ENCODE data around the gene NKAIN2.

NKAIN2 gene

GRCh38 chr6:124795643-124796463, 992.2 kb downstream of the NKAIN2 start:
- no peak for DNase-seq

- no peak for DNase-seq
These were observed 992.9 kb downstream of the NKAIN2 start for GRCh38 chr6:124796464-124796970.

GRCh38 chr6:124797224-124797623, 993.6 kb downstream of the NKAIN2 start:
- no peak for DNase-seq

GRCh38 chr6:124798942-124799496, 995.4 kb downstream of the NKAIN2 start:
- DNase-seq: no peak

- no peak for DNase-seq
These were observed 996.0 kb downstream of the NKAIN2 start for GRCh38 chr6:124799638-124800037.

DNA sequence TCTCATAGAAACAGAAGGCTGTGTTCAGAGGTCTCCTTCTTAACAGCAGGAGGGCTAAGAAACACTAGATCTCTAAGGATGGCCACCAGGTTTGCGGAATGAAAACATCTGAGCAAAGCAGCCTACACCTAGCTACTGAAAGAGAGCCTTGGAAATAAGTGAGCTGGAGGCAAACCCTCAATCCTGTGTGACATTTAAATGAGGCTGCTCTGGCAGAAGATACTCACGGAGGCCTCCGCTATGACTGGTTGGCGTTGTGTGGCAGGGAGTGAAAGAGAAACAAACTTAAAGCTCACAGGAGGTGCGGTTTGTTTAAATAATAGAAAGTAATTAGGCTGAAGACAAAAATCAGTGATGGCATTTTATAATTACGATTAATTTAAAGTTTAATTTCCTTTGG, 996.6 kb downstream of the NKAIN2 start:
- no peak for DNase-seq

- DNase-seq: no peak
These were observed 1008.4 kb downstream of the NKAIN2 start for GRCh38 chr6:124812067-124812466.

- no peak for DNase-seq
These were observed 1015.7 kb downstream of the NKAIN2 start for GRCh38 chr6:124819346-124819745.

DNA sequence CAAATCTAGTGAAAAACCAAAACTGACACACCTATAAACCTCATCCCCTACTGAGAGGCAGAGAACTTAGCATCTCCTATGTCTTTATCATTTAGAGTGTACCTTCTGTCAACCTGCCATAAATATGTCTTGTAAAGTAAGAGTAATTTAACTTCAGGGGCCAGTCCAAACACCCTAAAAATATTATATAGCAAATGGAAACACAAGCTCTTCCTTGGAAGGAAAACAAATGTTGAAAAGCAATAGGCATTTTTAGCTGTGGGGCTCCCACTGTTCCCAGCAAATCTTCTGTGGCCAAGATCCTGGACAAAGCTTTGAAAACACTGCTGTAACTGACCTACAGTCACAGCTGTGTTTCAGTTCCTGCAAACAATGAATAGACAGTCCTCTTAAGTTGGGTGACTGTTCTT, 1018.5 kb downstream of the NKAIN2 start:
- no peak for DNase-seq

GRCh38 chr6:124822721-124823120, 1019.1 kb downstream of the NKAIN2 start:
- no peak for DNase-seq

- DNase-seq: no peak
These were observed 1019.8 kb downstream of the NKAIN2 start for GRCh38 chr6:124823240-124824111.

DNA sequence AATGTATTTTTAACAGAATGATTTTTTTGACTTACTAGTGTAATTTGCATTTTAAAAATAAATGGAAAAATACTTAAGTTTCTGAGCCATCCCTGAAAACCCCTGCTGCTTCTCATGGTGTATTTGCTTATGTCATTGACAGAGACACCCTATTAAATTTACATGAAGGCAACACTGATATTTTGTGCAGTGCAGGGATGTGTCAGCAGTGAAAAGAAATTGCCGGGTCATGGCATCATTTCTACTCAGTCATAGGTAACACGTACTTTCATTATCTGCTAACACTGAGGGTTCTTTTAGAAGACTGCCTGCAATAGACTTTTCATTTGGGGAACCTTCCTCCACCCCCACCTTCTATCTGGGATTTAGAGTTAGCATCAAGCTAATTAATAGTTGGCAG, 1021.9 kb downstream of the NKAIN2 start:
- no peak for DNase-seq

- DNase-seq: no peak
These were observed 1026.2 kb downstream of the NKAIN2 start for GRCh38 chr6:124829822-124830221.

GRCh38 chr6:124830506-124830905, 1026.8 kb downstream of the NKAIN2 start:
- DNase-seq: no peak

DNA sequence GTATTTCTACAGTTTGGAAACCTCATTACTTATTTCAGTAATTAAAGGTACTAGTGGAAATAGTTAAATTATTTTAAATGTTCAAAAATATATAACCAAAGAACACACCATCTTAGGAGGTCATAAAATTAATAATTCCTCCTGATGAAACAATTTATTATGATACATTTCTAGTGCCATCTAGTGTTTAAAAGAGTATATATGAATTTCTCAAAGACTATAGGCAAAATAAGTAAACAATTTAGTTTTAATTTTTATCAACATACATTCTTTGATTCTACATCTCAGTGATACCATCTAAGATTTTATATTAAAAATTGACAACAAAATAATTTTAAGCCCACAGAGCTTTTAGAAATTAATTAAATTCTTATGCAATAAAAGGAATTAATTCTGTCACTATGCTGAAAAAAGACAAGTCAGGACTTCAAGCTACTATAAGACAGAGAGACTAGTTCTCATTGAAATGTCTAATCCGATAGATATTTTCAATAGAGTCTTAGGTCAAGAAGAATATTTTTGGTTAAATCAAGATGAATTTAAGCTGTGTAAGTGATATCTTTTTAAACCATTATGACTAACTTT, 1050.8 kb downstream of the NKAIN2 start:
- no peak for DNase-seq

DNA sequence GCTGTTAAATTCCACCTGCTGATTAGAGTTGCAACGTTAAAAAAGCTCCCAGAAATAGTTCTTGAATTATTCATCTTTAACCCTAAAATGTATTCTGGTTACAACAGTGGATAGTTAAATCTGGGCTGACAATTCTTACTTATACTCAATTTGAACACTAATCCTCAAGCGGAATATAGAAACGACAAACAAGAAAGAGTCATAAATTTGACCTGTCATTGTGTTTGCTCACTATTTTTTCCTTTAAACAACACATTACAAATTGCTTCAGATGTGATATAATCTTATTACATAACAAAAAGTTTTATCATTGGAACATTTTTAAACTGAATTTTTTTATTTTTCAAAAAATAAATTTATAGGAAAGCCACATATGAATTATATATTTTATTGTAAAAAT, 1054.1 kb downstream of the NKAIN2 start:
- no peak for DNase-seq

- no peak for DNase-seq
These were observed 1054.9 kb downstream of the NKAIN2 start for GRCh38 chr6:124858564-124858963.

DNA sequence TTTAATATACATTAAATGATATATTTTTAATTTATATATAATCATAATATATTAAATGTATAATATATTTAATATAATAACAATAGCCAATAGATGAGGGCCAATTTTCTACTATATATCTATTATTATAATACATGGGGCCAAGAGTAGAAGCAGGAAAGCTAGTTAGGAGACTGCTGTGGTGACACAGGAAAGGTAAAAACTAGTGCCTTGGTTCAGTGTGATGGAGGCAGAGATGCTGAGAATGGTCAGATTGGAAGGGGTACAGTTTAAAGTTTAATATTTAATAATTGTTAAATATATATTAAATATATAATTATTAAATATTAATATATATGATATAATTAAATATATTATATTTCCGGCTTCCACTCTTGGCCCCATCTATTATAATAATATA, 1055.7 kb downstream of the NKAIN2 start:
- DNase-seq: no peak

GRCh38 chr6:124866040-124866439, 1062.4 kb downstream of the NKAIN2 start:
- no peak for DNase-seq

- DNase-seq: no peak
These were observed 1063.5 kb downstream of the NKAIN2 start for GRCh38 chr6:124867121-124867520.

DNA sequence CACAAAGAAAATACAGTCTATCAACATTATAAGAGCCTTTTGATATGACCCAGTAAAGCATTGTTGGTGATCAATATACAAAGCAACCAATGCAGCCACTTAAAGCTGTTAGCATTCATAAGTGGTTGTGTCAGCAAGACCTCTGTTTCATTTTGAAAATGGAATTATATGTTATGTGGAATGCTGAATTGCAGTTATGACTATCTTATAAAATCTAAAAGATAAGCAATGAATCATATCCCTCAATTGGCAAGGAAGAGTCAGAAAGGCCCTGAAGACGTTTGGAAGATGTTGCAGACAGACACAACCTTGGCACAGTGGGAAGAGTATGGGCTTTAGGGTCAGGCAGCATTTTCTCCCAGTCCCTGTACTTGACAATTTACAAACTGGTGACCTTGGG, 1064.8 kb downstream of the NKAIN2 start:
- DNase-seq: no peak

DNA sequence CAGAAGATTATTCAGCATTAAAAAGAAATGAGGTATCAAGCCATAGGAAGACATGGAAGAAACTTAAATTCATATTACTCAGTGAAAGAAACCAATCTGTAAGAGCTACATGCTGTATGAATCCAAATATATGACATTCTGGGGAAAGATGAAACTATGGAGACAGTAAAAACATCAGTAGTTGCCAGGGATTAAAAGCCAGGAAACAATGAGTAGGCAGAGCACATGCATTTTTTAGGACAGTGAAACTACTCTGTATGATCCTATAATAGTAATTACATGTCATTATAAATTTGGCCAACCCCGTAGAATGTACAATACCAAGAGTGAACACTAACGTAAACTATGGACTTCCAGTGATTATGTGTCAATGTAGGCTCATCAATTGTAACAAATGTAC, 1065.8 kb downstream of the NKAIN2 start:
- no peak for DNase-seq
